GM12878 (cell line): ENCODE results near the gene CCDC178. TPM values are rescaled to one million over a fixed set of nuclear protein-coding genes. Genes with fewer than 3 reads are reported as not detected.

Source experiments
- ATAC-seq: fragments of 200-7000 bp; cut with Tn5 transposase; 3 replicates; pipeline ENCODE4 v1.9.1; 2020; ENCODE audit warnings: mild to moderate bottlenecking, moderate library complexity
- BruUV-seq: library from RNA; stranded (reverse); fragments of 400-500 nt; replicated peaks from 2 replicates; lab custom pipeline; 2021; lab: Mats Ljungman, UMichigan
- CTCF ChIA-PET: fragments of 300-600 bp; sonication (Branson Sonifier 250); formaldehyde crosslinking; extraction: SDS; loops from one replicate; lab custom pipeline; 2021; ENCODE audit warnings: inconsistent platforms; lab: Yijun Ruan, JAX
- POLR2A ChIA-PET: fragments of 350-600 bp; formaldehyde crosslinking; extraction: SDS; loops from one replicate; lab custom pipeline; 2021; ENCODE audit warnings: inconsistent platforms; lab: Charles Lee
- RAD21 ChIA-PET: fragments of 300-600 bp; sonication (Branson Sonifier 250); formaldehyde crosslinking; loops from one replicate; lab custom pipeline; 2023; ENCODE audit warnings: antibody characterized with exemption; ENCODE audit not compliant: unreplicated experiment; lab: Charles Lee
- SMC1A ChIA-PET: fragments of 300-600 bp; sonication (Branson Sonifier 250); formaldehyde crosslinking; loops from one replicate; lab custom pipeline; 2023; ENCODE audit not compliant: unreplicated experiment, uncharacterized antibody; lab: Charles Lee
- DNase-seq: peaks from one replicate; pipeline ENCODE4 v3.0.0-alpha.2; 2011; ENCODE audit warnings: low read depth, low spot score
- FAIRE-seq: peaks from 3 replicates; lab custom pipeline; 2011; peaks lifted over from hg19 to GRCh38; lab: Jason Lieb, UNC
- H2AFZ ChIP-seq: 2 replicates; pipeline ENCODE4 v1.6.0; 2011; ENCODE audit warnings: low read depth, low read length, control low read depth; ENCODE audit not compliant: control insufficient read depth
- H3K27ac ChIP-seq: 2 replicates; pipeline ENCODE4 v1.5.1; 2011; ENCODE audit warnings: control low read depth; ENCODE audit not compliant: control insufficient read depth, insufficient read depth
- H3K27me3 ChIP-seq, 2 experiments: replicated peaks in 1 of 2; 2 replicates each; pipeline versions ENCODE4 v1.6.0 to v1.6.1; 2011; ENCODE audit warnings: low read length in 1 of 2; ENCODE audit not compliant: control insufficient read depth in 2 of 2, insufficient read depth in 2 of 2
- H3K36me3 ChIP-seq, 2 experiments: 2 replicates each; pipeline ENCODE4 v1.5.1; 2011; ENCODE audit warnings: low read length in 1 of 2; ENCODE audit not compliant: control insufficient read depth in 2 of 2, insufficient read depth in 2 of 2
- H3K4me1 ChIP-seq: 2 replicates; pipeline ENCODE4 v1.6.1; 2011; ENCODE audit warnings: mild to moderate bottlenecking, low read length, moderate library complexity, mixed read lengths; ENCODE audit not compliant: control insufficient read depth, insufficient read depth
- H3K4me2 ChIP-seq: 2 replicates; pipeline ENCODE4 v1.6.0; 2011; ENCODE audit warnings: control low read depth; ENCODE audit not compliant: control insufficient read depth, insufficient read depth
- H3K4me3 ChIP-seq: fragments of 200-600 bp; sonication (generic); 2 replicates; pipeline ENCODE4 v1.5.1; 2016
- H3K79me2 ChIP-seq: 2 replicates; pipeline ENCODE4 v1.6.0; 2011; ENCODE audit warnings: low read length; ENCODE audit not compliant: control insufficient read depth, insufficient read depth
- H3K9ac ChIP-seq: 2 replicates; pipeline ENCODE4 v1.8.0; 2011; ENCODE audit warnings: low read length, control low read depth, mixed read lengths; ENCODE audit not compliant: control insufficient read depth, insufficient read depth
- H3K9me3 ChIP-seq: replicated peaks from 3 replicates; pipeline ENCODE4 v1.5.1; 2011; ENCODE audit warnings: mild to moderate bottlenecking, low read length; ENCODE audit not compliant: control insufficient read depth, insufficient read depth
- H4K20me1 ChIP-seq: 2 replicates; pipeline ENCODE4 v1.6.0; 2011; ENCODE audit not compliant: control insufficient read depth, insufficient read depth
- FOS ChIP-seq: IDR thresholded peaks from 3 replicates; pipeline ENCODE4 v1.6.1; 2011; ENCODE audit warnings: borderline replicate concordance; ENCODE audit not compliant: insufficient read length; ENCODE audit errors: extremely low read depth
- MLLT1 ChIP-seq: fragments of 450-650 bp; IDR thresholded peaks from 2 replicates; pipeline ENCODE4 v1.6.1; 2016; ENCODE audit warnings: mild to moderate bottlenecking
- ZBTB33 ChIP-seq: fragments of 450-650 bp; IDR thresholded peaks from 2 replicates; pipeline ENCODE4 v1.6.1; 2017; ENCODE audit warnings: mild to moderate bottlenecking
- WGBS: methylation state at CpG from one replicate; pipeline ENCODE4 v1.1.6; 2016; ENCODE audit warnings: low lambda C conversion rate; ENCODE audit not compliant: insufficient replicate concordance, insufficient coverage; ENCODE audit errors: missing lambda C conversion rate; 5-methylcytosine and 5-hydroxymethylcytosine counted together
- in situ Hi-C: fragments of 300-500 bp; cut with MboI; formaldehyde crosslinking; loops from 9 replicates; pipeline ENCODE4 v1.14.3; 2018; ENCODE audit warnings: mixed read lengths
- intact Hi-C: fragments of 100-400 bp; cut with micrococcal nuclease; formaldehyde crosslinking; loops from one replicate; pipeline ENCODE4 v1.14.2; 2022; ENCODE audit not compliant: unreplicated experiment
- polyA plus RNA-seq, 11 experiments: library from polyadenylated mRNA; depleted of rRNA in 4 of 11; unstranded in 6 of 11; stranded (reverse) in 5 of 11; fragments of >200 nt; fragmentation: Nextera tagmentation in 4 of 11; fragmentation: Illumina TruSeq in 1 of 11; extraction: Ambion mirVana in 4 of 11; extraction: Trizol in 1 of 11; gene quantifications; 1 replicate in 1 of 11; 2 replicates in 10 of 11; pipeline versions ENCODE4 v1.2.1 to v1.2.3, GENCODE V29; 2011 to 2016; ENCODE audit warnings: inconsistent platforms in 2 of 11, missing spikeins in 2 of 11, low read depth in 1 of 11
- total RNA-seq, 4 experiments: library from RNA; depleted of rRNA in 3 of 4; stranded (reverse); fragments of >200 nt in 3 of 4; fragmentation: Illumina TruSeq in 1 of 4; extraction: Trizol in 1 of 4; gene quantifications; 2 replicates each; pipeline versions ENCODE4 v1.2.1 to v1.2.3, GENCODE V29; 2013 to 2021

CCDC178 gene
- total and polyA plus RNA-seq, 10 of the 15 experiments (the other 5 are each of a cell fraction or from before 2014, with no cell fraction given), result 0.04 TPM; not detected in 9

GRCh38 chr18:33074125-33074524 lies 366.4 kb downstream of the CCDC178 start:
- Histone ChIP-seq H3K4me3 (no peak overlapping the region), H3K79me2 (no peaks in the 10 kb centered on the region), H3K9ac (no peak overlapping the region), H3K9me3 (no peaks in the 10 kb centered on the region), H3K4me2 (no peak overlapping the region), H2AFZ (no peak overlapping the region), H3K36me3 (no peaks in the 10 kb centered on the region), H3K27ac (no peak overlapping the region), H3K4me1 (no peaks in the 10 kb centered on the region), H4K20me1 (no peaks in the 10 kb centered on the region), H3K27me3 (no peaks in the 10 kb centered on the region)
- ChIA-PET SMC1A (no interaction called here), CTCF (no interaction called here), POLR2A (no interaction called here), RAD21 (no interaction called here)
- WGBS, result 41% methylated on average over 3 of the region's 3 CpGs
- TF ChIP-seq FOS, result no peak
- no peak for TF ChIP-seq MLLT1
- no peak for TF ChIP-seq ZBTB33
- no peak for ATAC-seq
- FAIRE-seq, result no peak
- DNase-seq, result no peak
- intact Hi-C loops (no loop called here), in situ Hi-C loops (no loop called here)
- BruUV-seq, result no TSS peak
